ENCODE data around the gene CLDN22. TPM values are rescaled to one million over a fixed set of nuclear protein-coding genes. Genes with fewer than 3 reads are reported as not detected.
A peak's percentile ranks its signal among the peaks of the same experiment; 100 is the strongest.

CLDN22 gene
- polyA plus RNA-seq, 2 of the 4 experiments (the other 2 are of a cell fraction) = not detected

GRCh38 chr4:183337349-183337748 is 17.3 kb upstream of the CLDN22 start:
- WGBS (ENCODE audit: missing lambda C conversion rate) = 91% methylated on average over 7 of the region's 9 CpGs
- Histone ChIP-seq H3K27ac (peak overlapping the region; percentile 10 to 13; a peak in 2 of 6 replicates), H3K9me3 (no peaks in the 10 kb centered on the region), H3K4me3 (no peak overlapping the region), H3K4me1 (peaks cover 32% of the 10 kb centered on the region), H3K4me2 (no peak overlapping the region)
- no peak for ATAC-seq
- FAIRE-seq = no peak
- no peak for TF ChIP-seq CBX2 (IDR thresholded peaks at IDR 0.05; ENCODE audit: borderline replicate concordance, low read depth)
- TF ChIP-seq JUNB (IDR thresholded peaks at IDR 0.05) = no peak
- no peak for TF ChIP-seq BHLHE40 (IDR thresholded peaks at IDR 0.05; ENCODE audit: low read depth, low read length)
- TF ChIP-seq EHMT2 (IDR thresholded peaks at IDR 0.05; ENCODE audit: low read depth) = no peak
- no peak for TF ChIP-seq JUN (IDR thresholded peaks at IDR 0.05)
- TF ChIP-seq ZC3H11A (IDR thresholded peaks at IDR 0.05) = no peak
- TF ChIP-seq KDM5A (IDR thresholded peaks at IDR 0.05) = no peak
- no peak for TF ChIP-seq ZSCAN20 (CRISPR knock-in tag; IDR thresholded peaks at IDR 0.05)
- TF ChIP-seq RCOR1 (IDR thresholded peaks at IDR 0.05; ENCODE audit: low read depth, low read length) = no peak
- TF ChIP-seq MAX (IDR thresholded peaks at IDR 0.05) = no peak
- no peak for TF ChIP-seq NR3C1 (IDR thresholded peaks at IDR 0.05)
- TF ChIP-seq CHD2 (IDR thresholded peaks at IDR 0.05; ENCODE audit: low read length, partially characterized antibody) = no peak
- no peak for TF ChIP-seq USF2 (IDR thresholded peaks at IDR 0.05)
- no peak for TF ChIP-seq FOSL2 (IDR thresholded peaks at IDR 0.05)
- TF ChIP-seq FOSL2 (CRISPR knock-in tag; IDR thresholded peaks at IDR 0.05) = no peak
- TF ChIP-seq HDAC2 (IDR thresholded peaks at IDR 0.05) = no peak
- no peak for TF ChIP-seq CBX8 (IDR thresholded peaks at IDR 0.05)
- CTCF ChIA-PET = no interaction called here
- DNase-seq (ENCODE audit: low read depth in 1 of 2, low spot score in 1 of 2) = no peak
- POLR2A ChIA-PET = no interaction called here

- ChIA-PET POLR2A (no interaction called here), CTCF (no interaction called here)
- WGBS (ENCODE audit: missing lambda C conversion rate) = 44% methylated on average over 3 of the region's 3 CpGs
- no peaks in the 10 kb centered on the region for H3K9me3 ChIP-seq
- FAIRE-seq (no peak), DNase-seq (ENCODE audit: low read depth in 1 of 2, low spot score in 1 of 2) (peak; percentile 8 to 63), ATAC-seq (peak in 1 of 2 experiments; percentile 49; a peak in 2 of 6 replicates)
- no peak for TF ChIP-seq EHF (CRISPR knock-in tag; IDR thresholded peaks at IDR 0.05)
- TF ChIP-seq JUNB (IDR thresholded peaks at IDR 0.05) = peak; percentile 39
- TF ChIP-seq MAX (IDR thresholded peaks at IDR 0.05) = 0 out of 2 replicates have a peak, but pooled peaks have one; percentile 24
- peak; percentile 34; the same call in 1 of the 2 replicates for TF ChIP-seq FOSL2 (IDR thresholded peaks at IDR 0.05)
- TF ChIP-seq FOSL2 (CRISPR knock-in tag; IDR thresholded peaks at IDR 0.05) = peak; percentile 87
- peaks cover 32% of the 10 kb centered on the region for H3K4me1 ChIP-seq
- H3K27ac ChIP-seq = peak overlapping the region; percentile 76 to 86
- peak overlapping the region; percentile 67 for H3K4me2 ChIP-seq
- H3K4me3 ChIP-seq = no peak overlapping the region
Measured at GRCh38 chr4:183335369-183335940, 15.4 kb upstream of the CLDN22 start.

- peak overlapping the region; percentile 76 to 77; a peak in 5 of 6 replicates for H3K27ac ChIP-seq
- peak; percentile 31 to 66 for DNase-seq (ENCODE audit: low read depth in 1 of 2, low spot score in 1 of 2)
- H3K9me3 ChIP-seq = no peaks in the 10 kb centered on the region
- POLR2A ChIA-PET = no interaction called here
- H3K4me1 ChIP-seq = peaks cover 32% of the 10 kb centered on the region
- peak; percentile 78 to 79 for ATAC-seq
- 2% methylated on average over 6 of the region's 6 CpGs for WGBS (ENCODE audit: missing lambda C conversion rate)
- no peak for FAIRE-seq
- CTCF ChIA-PET = no interaction called here
- no peak overlapping the region for H3K4me3 ChIP-seq
- peak overlapping the region; percentile 67 for H3K4me2 ChIP-seq
- TF ChIP-seq RNF2 (IDR thresholded peaks at IDR 0.05; ENCODE audit: borderline replicate concordance, low read depth) (no peak), HES2 (IDR thresholded peaks at IDR 0.05) (no peak), ESRRA (IDR thresholded peaks at IDR 0.05; ENCODE audit: borderline replicate concordance, low read length) (no peak), KDM5A (IDR thresholded peaks at IDR 0.05) (no peak), CEBPB (IDR thresholded peaks at IDR 0.05) (no peak), JUNB (IDR thresholded peaks at IDR 0.05) (peak; percentile 42), GATA3 (IDR thresholded peaks at IDR 0.05; ENCODE audit: borderline replicate concordance) (0 out of 2 replicates have a peak, but pooled peaks have one; percentile 20), PHF8 (IDR thresholded peaks at IDR 0.05; ENCODE audit: borderline replicate concordance, low read depth) (no peak), CBX8 (IDR thresholded peaks at IDR 0.05) (no peak), ELK1 (IDR thresholded peaks at IDR 0.05; ENCODE audit: low read depth, low read length) (no peak), EHMT2 (IDR thresholded peaks at IDR 0.05; ENCODE audit: low read depth) (no peak), EHF (CRISPR knock-in tag; IDR thresholded peaks at IDR 0.05) (no peak), HDAC2 (IDR thresholded peaks at IDR 0.05) (no peak), EP300 (IDR thresholded peaks at IDR 0.05) (0 out of 5 replicates have a peak, but pooled peaks of 1 of the 2 experiments have one; percentile 16), HEYL (CRISPR knock-in tag; IDR thresholded peaks at IDR 0.05) (no peak), BHLHE40 (IDR thresholded peaks at IDR 0.05; ENCODE audit: low read depth, low read length) (no peak), ZC3H11A (IDR thresholded peaks at IDR 0.05) (no peak), HOXB13 (CRISPR knock-in tag; IDR thresholded peaks at IDR 0.05; ENCODE audit: low read depth) (no peak), NPAS2 (CRISPR knock-in tag; IDR thresholded peaks at IDR 0.05; ENCODE audit: borderline replicate concordance) (no peak), ATOH8 (CRISPR knock-in tag; IDR thresholded peaks at IDR 0.05; ENCODE audit: low read depth) (no peak), NR3C1 (IDR thresholded peaks at IDR 0.05) (no peak), JUN (IDR thresholded peaks at IDR 0.05) (peak in 1 of 2 experiments; percentile 40; a peak in 1 of 5 replicates), CBX2 (IDR thresholded peaks at IDR 0.05; ENCODE audit: borderline replicate concordance, low read depth) (no peak)
Measured at GRCh38 chr4:183333983-183334382, 13.9 kb upstream of the CLDN22 start.
